LHCN-M2 (cell line): ENCODE measurements around the gene GLYR1. TPM values are rescaled to one million over a fixed set of nuclear protein-coding genes. Genes with fewer than 3 reads are reported as not detected.

Experiments
- DNase-seq: peaks from one replicate; pipeline ENCODE4 v3.0.0-alpha.2; 2012; ENCODE audit warnings: low read depth
- total RNA-seq: library from RNA; depleted of rRNA; stranded (reverse); fragments of >200 nt; gene quantifications from 2 replicates; pipeline ENCODE4 v1.2.3, GENCODE V29; 2014

Gene GLYR1
- total RNA-seq, 1 experiment from 2014 or later: 52.8 TPM

DNA sequence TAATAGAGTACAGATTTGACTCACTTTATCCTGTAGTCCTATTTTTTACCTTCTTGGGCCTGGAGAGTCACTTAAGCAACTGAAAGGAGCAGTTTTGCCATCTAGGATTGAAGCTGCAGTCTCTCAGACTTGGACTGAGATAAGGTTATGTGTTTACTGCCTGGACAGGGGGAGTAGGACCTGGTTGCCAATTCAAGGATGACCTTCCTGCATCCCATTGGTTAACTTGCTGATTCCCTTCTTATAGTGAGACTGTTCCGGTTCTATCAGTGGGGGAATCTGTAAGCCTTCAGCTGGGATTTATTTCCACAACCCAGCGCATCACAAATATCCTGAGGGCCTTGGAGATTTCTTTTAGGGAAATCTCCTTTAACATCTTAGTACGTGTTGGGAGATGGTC lies 3.1 kb upstream of the GLYR1 start:
- DNase-seq: no peak

GRCh38 chr16:4847774-4848587 lies 893 bp upstream of the GLYR1 start:
- DNase-seq: peak; percentile 66

DNA sequence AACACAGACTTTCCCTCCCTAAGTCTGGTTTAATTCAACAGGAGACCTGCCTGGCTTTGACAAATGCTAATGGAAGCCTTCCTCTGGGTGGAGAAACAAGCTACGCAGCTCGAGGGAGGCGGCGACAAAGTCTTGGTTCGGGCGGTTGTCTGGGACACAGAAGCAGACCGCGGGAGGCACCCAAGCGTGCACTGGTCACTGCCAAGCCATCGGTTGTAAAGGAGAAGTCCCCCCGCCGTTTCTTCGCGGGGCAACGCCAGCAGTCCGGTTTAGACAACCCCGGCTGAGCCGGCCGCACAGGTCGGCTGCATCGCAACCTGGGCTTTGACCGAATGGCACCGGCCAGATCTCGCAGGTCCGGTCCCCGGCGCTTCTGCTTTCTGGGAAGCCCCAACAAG lies 586 bp downstream of the GLYR1 start:
- DNase-seq: peak; percentile 49

DNA sequence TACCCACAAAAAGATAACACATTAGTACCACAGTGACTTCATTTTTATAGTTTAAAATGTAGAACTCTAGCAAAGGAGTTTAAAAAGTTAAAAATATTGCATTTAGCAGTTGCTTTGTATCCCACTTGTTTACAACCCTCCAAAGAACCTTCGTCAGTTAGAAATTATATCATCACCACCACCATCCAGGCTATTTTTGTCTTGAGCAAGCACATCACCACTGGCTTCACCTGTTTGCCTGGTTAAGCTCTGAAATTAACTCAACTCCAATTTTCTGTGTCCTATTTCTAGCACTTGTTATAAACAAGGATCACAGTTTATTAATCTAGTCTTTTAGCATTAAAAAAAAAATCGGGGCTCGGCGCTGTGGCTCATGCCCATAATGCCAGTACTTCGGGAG lies 6.1 kb downstream of the GLYR1 start:
- no peak for DNase-seq

- DNase-seq: no peak
These were observed 7.1 kb downstream of the GLYR1 start for GRCh38 chr16:4839942-4840341.

DNA sequence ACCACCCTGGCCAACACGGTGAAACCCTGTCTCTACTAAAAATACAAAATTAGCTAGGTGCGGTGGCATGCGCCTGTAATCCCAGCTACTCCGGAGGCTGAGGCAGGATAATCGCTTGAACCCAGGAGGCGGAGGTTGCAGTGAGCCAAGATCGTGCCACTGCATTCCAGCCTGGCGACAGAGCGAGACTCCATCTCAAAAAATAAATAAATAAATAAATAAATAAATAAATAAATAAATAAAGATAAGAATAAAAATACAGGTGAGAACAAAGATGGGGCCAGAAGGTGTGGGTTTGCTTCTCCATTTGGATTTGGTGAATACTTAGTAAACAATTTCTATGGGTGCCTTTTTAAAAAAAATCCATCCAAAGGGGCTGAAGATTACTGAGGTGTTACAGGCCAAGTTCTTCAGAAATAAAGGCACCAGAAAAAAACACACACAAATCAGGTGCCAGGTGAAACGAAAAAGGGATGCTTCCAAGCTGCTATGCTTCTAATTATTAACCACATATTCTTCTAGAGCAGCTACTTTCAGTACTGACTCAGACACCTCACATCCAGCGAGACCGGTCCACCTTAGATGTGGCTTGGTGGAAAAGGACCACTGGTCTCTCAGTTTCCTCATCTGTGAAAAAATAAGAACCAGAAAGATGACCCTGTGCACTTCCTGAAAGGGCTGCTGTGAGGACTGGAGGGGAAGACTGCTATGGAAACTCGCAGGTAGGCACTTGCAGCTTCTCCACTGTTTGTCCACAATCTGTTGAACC lies 9.2 kb downstream of the GLYR1 start:
- DNase-seq: no peak

DNA sequence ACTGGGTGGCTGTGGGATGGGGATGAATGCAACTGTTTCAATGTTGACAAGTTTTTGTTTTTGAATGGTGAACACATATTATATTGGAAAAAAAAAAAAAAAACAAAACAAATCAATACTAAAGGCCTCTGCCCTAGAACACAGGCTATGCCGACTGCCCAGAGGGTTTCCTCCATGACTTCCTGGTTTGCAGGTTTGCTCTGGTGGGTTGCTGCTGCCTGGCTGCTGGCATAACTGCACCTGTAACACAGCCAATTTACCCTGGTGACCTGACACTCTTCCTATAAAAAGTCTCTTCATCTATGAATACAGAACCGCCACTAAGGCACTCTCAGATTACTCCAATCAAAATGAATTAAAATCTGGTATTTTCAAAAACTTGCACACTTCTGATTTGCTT lies 10.4 kb downstream of the GLYR1 start:
- DNase-seq: no peak

- DNase-seq: no peak
These were observed 13.5 kb downstream of the GLYR1 start for GRCh38 chr16:4833584-4833983.

GRCh38 chr16:4832698-4833343 lies 14.3 kb downstream of the GLYR1 start:
- no peak for DNase-seq

GRCh38 chr16:4831616-4832015 lies 15.5 kb downstream of the GLYR1 start:
- DNase-seq: no peak

GRCh38 chr16:4830408-4830807 lies 16.7 kb downstream of the GLYR1 start:
- no peak for DNase-seq

DNA sequence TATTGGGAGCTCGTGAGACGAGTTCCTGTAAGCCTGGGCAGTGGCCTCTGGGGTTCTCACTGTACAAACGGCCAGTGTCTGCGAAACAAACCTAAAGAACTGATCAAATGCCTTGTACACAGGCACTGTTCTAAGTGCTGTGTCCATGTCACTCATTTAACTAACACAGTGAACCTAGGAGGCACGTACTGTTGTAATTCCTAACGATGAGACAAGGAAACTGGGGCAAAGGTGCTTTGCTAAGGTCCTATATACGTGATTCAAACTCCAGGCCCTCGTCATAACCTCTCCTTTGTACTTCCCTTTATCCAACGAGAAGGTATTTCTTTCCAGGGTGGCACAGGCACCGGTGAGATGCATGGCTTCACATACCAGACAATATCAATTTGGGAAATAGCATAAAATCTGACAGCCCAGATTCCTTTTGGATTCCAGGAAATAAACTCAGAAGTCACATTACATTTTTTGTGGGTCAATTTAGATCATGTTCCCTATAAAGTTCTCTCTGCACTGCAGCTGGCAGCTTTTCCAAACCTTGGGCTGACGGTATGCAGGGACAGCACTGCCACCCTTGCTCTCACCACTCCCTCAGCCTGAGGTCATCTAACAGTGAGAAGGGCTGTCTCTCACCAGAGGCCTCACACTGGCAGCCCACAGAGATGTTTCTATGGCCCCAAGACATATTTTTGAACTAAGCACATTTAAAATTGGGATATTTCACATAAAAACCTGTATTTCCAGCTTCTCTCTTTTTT lies 18.3 kb downstream of the GLYR1 start:
- DNase-seq: no peak

- no peak for DNase-seq
These were observed 20.1 kb downstream of the GLYR1 start for GRCh38 chr16:4826980-4827379.

DNA sequence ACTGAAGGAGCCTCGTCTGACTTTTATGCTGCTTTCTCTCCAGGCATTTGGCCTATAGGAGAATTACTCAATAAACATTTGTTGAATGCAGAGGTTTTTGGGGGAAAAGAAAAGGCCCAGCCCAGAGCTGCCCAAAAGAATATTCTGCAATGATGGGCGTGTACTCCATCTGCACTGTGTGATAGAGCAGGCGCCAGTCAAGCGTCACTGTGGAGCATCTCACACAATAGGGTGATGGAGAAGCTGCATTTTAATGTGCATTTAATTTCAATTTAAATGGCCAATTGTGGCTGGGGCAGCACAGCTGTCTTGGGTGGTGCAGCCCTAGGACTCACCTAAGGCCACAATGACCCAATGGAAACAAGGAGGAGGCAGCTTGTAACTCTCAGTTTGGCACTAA lies 20.6 kb downstream of the GLYR1 start:
- no peak for DNase-seq

DNA sequence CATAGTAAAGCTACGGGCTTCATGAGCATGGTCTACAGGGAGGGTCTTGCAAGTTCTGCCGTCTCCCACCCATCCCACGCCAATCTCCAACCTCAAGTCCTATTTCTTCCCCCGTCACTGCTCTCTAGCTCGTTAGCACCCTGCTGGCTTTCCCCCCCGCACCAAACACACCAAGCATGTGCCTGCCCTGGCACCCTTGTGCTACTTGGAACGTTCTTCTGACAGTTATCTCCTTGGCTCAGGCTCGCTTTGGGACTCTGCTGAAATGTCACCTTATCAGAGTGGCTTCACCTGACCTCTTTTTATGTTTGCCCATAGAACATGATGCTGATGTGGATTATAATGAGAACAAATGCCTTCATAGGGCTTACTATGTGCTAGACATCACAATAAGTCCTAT lies 21.9 kb downstream of the GLYR1 start:
- no peak for DNase-seq

DNA sequence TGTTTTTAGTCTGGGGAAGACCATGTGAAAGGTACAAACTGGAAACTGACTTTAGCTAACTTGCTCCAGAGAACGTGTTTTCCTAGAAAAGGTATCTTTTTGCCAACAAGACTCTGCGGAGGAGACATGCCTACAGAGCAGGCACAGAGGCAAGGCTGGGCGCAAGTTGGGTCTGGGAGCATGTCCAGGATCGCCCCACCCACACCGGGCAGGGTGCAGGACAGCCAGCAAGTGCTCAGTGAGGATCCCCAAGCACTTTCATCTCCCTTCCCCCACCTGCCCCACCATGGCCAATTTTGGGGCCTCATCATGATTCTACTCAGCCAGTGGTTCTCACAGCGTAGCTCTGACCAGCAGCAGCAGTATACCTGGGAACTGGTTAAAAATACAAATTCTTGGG lies 26.4 kb downstream of the GLYR1 start:
- DNase-seq: no peak

GRCh38 chr16:4814542-4815173 lies 32.4 kb downstream of the GLYR1 start:
- DNase-seq: no peak

DNA sequence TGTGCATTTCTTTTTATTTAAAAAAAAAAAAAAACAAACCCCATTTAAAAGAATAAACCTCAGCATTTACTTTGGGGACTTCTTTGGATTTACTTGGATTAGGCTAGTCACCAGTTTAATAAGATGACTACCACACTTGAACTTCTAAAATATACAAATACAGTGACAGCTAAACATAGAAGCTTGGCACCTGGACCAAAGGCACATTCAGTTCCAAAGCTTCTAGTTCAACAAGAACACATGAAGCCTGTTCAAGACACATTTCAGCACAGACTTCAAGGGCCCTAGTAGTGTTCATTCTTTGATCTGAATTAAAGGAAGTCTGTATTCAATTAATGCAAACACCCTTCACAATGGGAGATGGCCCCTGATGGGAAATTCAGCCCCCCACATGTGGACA lies 33.0 kb downstream of the GLYR1 start:
- DNase-seq: no peak

DNA sequence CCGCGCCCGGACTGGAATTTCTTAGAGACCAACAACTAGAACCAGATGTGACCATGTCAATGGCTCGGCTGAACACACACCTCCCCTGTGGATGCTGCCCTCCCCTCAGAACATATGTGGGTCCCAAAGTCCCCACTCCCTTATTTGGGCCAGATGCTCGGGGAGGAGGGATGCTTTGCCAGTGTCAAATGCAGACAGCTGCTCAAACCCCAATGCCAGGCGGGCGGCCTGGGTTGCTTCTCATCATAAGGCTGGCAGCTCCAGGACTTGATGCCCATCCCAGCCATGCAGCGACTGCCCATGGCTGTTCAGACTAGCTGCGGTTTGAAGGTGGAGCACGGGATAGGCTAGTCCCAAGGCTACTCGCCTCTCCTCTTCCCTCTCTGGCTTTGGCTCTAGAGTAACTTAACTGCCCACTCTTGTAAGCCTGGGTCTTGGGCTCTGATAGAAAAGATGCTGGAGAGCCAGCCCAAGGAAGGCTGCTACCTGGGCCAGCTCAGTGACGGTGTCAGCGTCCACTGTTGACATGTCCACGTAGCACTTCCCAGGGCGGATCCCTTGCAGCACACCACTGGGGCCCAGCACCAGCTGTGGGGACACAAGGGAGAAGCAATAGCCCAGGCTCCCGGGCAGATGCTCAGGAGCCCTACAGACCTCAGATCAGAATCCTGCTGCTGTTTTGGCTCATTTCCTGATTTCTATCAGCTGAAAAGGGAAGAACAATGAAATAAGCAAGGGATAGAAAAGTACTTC lies 33.7 kb downstream of the GLYR1 start:
- no peak for DNase-seq

- no peak for DNase-seq
These were observed 35.3 kb downstream of the GLYR1 start for GRCh38 chr16:4811773-4812172.

DNA sequence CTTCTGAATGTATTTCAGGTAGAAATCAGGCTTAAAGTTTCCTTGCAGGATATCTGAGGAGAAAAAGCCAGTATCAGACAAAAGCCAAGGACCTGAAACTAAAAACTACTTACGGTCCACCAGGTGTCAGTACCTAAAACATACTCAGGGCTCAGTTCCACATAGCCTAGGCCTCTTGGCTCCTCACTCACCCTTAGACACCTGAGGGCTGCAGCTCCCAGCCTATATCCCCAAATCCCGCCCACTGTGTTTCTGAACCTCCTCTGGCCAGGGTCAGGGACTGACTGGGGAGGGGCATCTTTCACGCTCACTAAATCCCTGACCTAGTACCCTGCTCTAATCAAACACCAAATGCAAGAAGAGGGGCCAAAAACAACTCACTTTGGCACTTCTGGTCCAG lies 35.8 kb downstream of the GLYR1 start:
- DNase-seq: no peak
